Mammary epithelial cell (primary cell): Measurements from ENCODE around the gene MLYCD.

Experiments
- CTCF ChIP-seq, 2 donors: IDR thresholded peaks in 1 of 2; conservative IDR thresholded peaks in 1 of 2; 2 replicates each; pipeline ENCODE4 v1.5.1; 2011 to 2012; ENCODE audit warnings: inconsistent platforms in 2 of 2, low read length in 2 of 2, mild to moderate bottlenecking in 2 of 2, control low read depth in 1 of 2, low read depth in 1 of 2; ENCODE audit not compliant: insufficient read depth in 1 of 2; ENCODE audit errors: extremely low read depth in 1 of 2
- EZH2 ChIP-seq: IDR thresholded peaks from 2 replicates; pipeline ENCODE4 v1.6.1; 2012; ENCODE audit warnings: low read length, inconsistent platforms, borderline replicate concordance

GRCh38 chr16:83863682-83864081 lies 35.2 kb upstream of the MLYCD start:
- no peak for TF ChIP-seq EZH2
- no peak for TF ChIP-seq CTCF (conservative IDR thresholded peaks at IDR 0.05 in 1 of 2, IDR thresholded peaks at IDR 0.05 in 1 of 2; ENCODE audit: extremely low read depth in 1 of 2, insufficient read depth in 1 of 2, low read depth in 1 of 2, low read length in 2 of 2)
